ENCODE measurements around the gene SPTBN1.

SPTBN1 gene

DNA sequence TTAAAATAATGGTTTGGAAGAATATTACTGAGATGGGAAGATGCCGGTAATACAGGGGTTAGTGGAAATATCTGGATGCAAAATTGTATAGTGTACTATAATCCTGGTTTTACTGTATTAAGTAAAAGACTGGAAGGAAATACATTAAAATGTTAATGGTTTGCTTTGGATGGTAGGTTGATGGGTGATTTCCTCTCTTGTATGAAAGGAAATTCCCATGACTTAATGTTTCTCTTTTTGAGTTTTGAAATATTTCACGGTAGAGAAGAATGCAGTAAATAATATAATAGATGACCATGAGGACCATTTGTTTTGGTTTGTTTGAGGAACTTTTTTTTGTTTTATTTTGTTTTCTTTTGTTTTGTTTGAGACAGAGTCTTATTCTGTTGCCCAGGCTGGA, 8.2 kb downstream of the SPTBN1 start:
- Histone ChIP-seq H2BK120ac (ENCODE audit: low read depth, low read length) (no peak overlapping the region), H2AK5ac (ENCODE audit: low read depth, low read length) (no peak overlapping the region), H3K23ac (ENCODE audit: low read depth, low read length, poor library complexity) (no peak overlapping the region), H3K4me1 (ENCODE audit: control insufficient read depth in 2 of 2, insufficient read depth in 1 of 2, low read depth in 1 of 2, low read length in 2 of 2) (no peaks in the 10 kb centered on the region), H2AFZ (ENCODE audit: low read length) (no peak overlapping the region), H3K9ac (ENCODE audit: low read depth, low read length, poor library complexity) (no peak overlapping the region), H3K4me3 (ENCODE audit: low read length in 2 of 2) (no peak overlapping the region), H3K36me3 (replicated peaks in 1 of 2; ENCODE audit: control insufficient read depth in 2 of 2, insufficient read depth in 2 of 2, low read length in 2 of 2) (no peaks in the 10 kb centered on the region), H2BK12ac (ENCODE audit: low read length) (no peak overlapping the region), H3K14ac (ENCODE audit: low read length) (no peak overlapping the region), H4K8ac (ENCODE audit: low read depth, low read length) (no peak overlapping the region), H3K27ac (replicated peaks; ENCODE audit: low read length) (no peak overlapping the region), H3K4me2 (ENCODE audit: insufficient read depth, low read length, poor library complexity, severe bottlenecking) (no peak overlapping the region), H3K79me1 (ENCODE audit: low read depth, low read length) (no peaks in the 10 kb centered on the region), H3K9me3 (replicated peaks in 1 of 2; ENCODE audit: control insufficient read depth in 2 of 2, insufficient read depth in 1 of 2, low read depth in 1 of 2, low read length in 2 of 2) (no peaks in the 10 kb centered on the region), H2BK5ac (ENCODE audit: low read length) (no peak overlapping the region), H3K4ac (ENCODE audit: low read length) (no peak overlapping the region), H3K18ac (ENCODE audit: low read length) (no peak overlapping the region), H2BK15ac (ENCODE audit: low read length) (no peak overlapping the region), H3K27me3 (ENCODE audit: control insufficient read depth in 3 of 3, insufficient read depth in 3 of 3, low read depth in 1 of 3, low read length in 3 of 3) (no peaks in the 10 kb centered on the region), H4K91ac (ENCODE audit: low read depth, low read length, poor library complexity) (no peak overlapping the region)
- WGBS, 2 donors (ENCODE audit: extremely low coverage in 2 of 2, insufficient read length in 2 of 2, insufficient replicate concordance in 1 of 2), result no CpG with 5 or more reads among the region's 2 CpGs
- DNase-seq (ENCODE audit: low spot score), result no peak

DNA sequence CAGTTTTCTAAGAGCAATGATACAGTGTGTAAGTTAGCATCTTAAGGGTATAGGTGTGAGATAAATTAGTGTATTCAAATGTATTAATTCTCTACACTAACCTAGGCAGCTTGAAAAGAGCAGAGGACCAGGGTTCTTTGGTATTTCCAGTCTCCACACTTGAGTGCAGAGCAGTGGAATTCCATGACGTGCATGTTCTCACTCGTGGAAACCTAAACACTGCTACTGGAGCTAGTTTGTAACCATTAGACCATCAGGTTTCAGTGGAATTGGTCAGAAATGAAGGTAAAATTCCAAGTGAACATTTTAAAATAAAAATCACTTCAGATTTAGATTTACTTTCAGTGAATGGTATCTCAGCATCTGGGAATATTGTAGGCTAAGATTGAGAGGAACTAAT, 9.0 kb downstream of the SPTBN1 start:
- no peak overlapping the region for H4K8ac ChIP-seq (ENCODE audit: low read depth, low read length)
- no peaks in the 10 kb centered on the region for H3K79me1 ChIP-seq (ENCODE audit: low read depth, low read length)
- no peak overlapping the region for H3K23ac ChIP-seq (ENCODE audit: low read depth, low read length, poor library complexity)
- DNase-seq (ENCODE audit: low spot score), result no peak
- no peak overlapping the region for H2BK5ac ChIP-seq (ENCODE audit: low read length)
- WGBS, 2 donors (ENCODE audit: extremely low coverage in 2 of 2, insufficient read length in 2 of 2, insufficient replicate concordance in 1 of 2), result no CpG with 5 or more reads among the region's 2 CpGs
- no peaks in the 10 kb centered on the region for H3K4me1 ChIP-seq (ENCODE audit: control insufficient read depth in 2 of 2, insufficient read depth in 1 of 2, low read depth in 1 of 2, low read length in 2 of 2)
- H3K14ac ChIP-seq (ENCODE audit: low read length), result no peak overlapping the region
- H3K4me2 ChIP-seq (ENCODE audit: insufficient read depth, low read length, poor library complexity, severe bottlenecking), result no peak overlapping the region
- no peaks in the 10 kb centered on the region for H3K9me3 ChIP-seq (replicated peaks in 1 of 2; ENCODE audit: control insufficient read depth in 2 of 2, insufficient read depth in 1 of 2, low read depth in 1 of 2, low read length in 2 of 2)
- no peak overlapping the region for H3K9ac ChIP-seq (ENCODE audit: low read depth, low read length, poor library complexity)
- H2BK120ac ChIP-seq (ENCODE audit: low read depth, low read length), result no peak overlapping the region
- no peaks in the 10 kb centered on the region for H3K36me3 ChIP-seq (replicated peaks in 1 of 2; ENCODE audit: control insufficient read depth in 2 of 2, insufficient read depth in 2 of 2, low read length in 2 of 2)
- H3K27me3 ChIP-seq (ENCODE audit: control insufficient read depth in 3 of 3, insufficient read depth in 3 of 3, low read depth in 1 of 3, low read length in 3 of 3), result no peaks in the 10 kb centered on the region
- no peak overlapping the region for H2BK15ac ChIP-seq (ENCODE audit: low read length)
- H3K27ac ChIP-seq (replicated peaks; ENCODE audit: low read length), result no peak overlapping the region
- no peak overlapping the region for H4K91ac ChIP-seq (ENCODE audit: low read depth, low read length, poor library complexity)
- H3K4ac ChIP-seq (ENCODE audit: low read length), result no peak overlapping the region
- no peak overlapping the region for H3K18ac ChIP-seq (ENCODE audit: low read length)
- no peak overlapping the region for H2AFZ ChIP-seq (ENCODE audit: low read length)
- no peak overlapping the region for H2AK5ac ChIP-seq (ENCODE audit: low read depth, low read length)
- no peak overlapping the region for H3K4me3 ChIP-seq (ENCODE audit: low read length in 2 of 2)
- no peak overlapping the region for H2BK12ac ChIP-seq (ENCODE audit: low read length)

- Histone ChIP-seq H2AFZ (ENCODE audit: low read length) (no peak overlapping the region), H4K91ac (ENCODE audit: low read depth, low read length, poor library complexity) (no peak overlapping the region), H3K14ac (ENCODE audit: low read length) (no peak overlapping the region), H3K4me1 (ENCODE audit: control insufficient read depth in 2 of 2, insufficient read depth in 1 of 2, low read depth in 1 of 2, low read length in 2 of 2) (no peaks in the 10 kb centered on the region), H2BK120ac (ENCODE audit: low read depth, low read length) (no peak overlapping the region), H3K4me2 (ENCODE audit: insufficient read depth, low read length, poor library complexity, severe bottlenecking) (no peak overlapping the region), H2BK12ac (ENCODE audit: low read length) (no peak overlapping the region), H3K36me3 (replicated peaks in 1 of 2; ENCODE audit: control insufficient read depth in 2 of 2, insufficient read depth in 2 of 2, low read length in 2 of 2) (no peaks in the 10 kb centered on the region), H2AK5ac (ENCODE audit: low read depth, low read length) (no peak overlapping the region), H3K18ac (ENCODE audit: low read length) (no peak overlapping the region), H4K8ac (ENCODE audit: low read depth, low read length) (no peak overlapping the region), H3K9ac (ENCODE audit: low read depth, low read length, poor library complexity) (no peak overlapping the region), H2BK5ac (ENCODE audit: low read length) (no peak overlapping the region), H3K27ac (replicated peaks; ENCODE audit: low read length) (no peak overlapping the region), H3K79me1 (ENCODE audit: low read depth, low read length) (no peaks in the 10 kb centered on the region), H3K27me3 (ENCODE audit: control insufficient read depth in 3 of 3, insufficient read depth in 3 of 3, low read depth in 1 of 3, low read length in 3 of 3) (no peaks in the 10 kb centered on the region), H3K4me3 (ENCODE audit: low read length in 2 of 2) (no peak overlapping the region), H3K9me3 (replicated peaks in 1 of 2; ENCODE audit: control insufficient read depth in 2 of 2, insufficient read depth in 1 of 2, low read depth in 1 of 2, low read length in 2 of 2) (no peaks in the 10 kb centered on the region), H3K23ac (ENCODE audit: low read depth, low read length, poor library complexity) (no peak overlapping the region), H3K4ac (ENCODE audit: low read length) (no peak overlapping the region), H2BK15ac (ENCODE audit: low read length) (no peak overlapping the region)
- no peak for DNase-seq (ENCODE audit: low spot score)
- no CpG with 5 or more reads among the region's 4 CpGs for WGBS, 2 donors (ENCODE audit: extremely low coverage in 2 of 2, insufficient read length in 2 of 2, insufficient replicate concordance in 1 of 2)
These were observed 10.7 kb downstream of the SPTBN1 start for GRCh38 chr2:54466870-54467269.

DNA sequence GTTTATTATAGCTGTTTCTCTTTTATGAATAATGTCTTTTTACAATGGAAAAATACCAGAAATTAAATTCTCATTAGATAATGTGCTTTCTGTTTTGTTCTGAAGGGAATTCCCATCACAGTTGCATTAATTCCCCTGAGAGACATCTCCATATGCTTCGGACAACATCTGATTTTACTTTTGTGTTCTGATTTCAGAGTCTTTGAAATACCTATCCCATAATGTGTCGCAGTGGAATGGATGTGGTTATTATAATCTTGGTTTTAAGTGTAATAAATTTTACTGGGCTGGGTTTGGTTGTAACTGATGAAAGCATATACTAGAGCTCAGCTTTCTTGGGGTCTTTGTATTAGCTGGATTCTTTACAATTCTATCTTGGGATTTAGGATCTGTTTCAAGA, 12.5 kb downstream of the SPTBN1 start:
- Histone ChIP-seq H3K4me1 (ENCODE audit: control insufficient read depth in 2 of 2, insufficient read depth in 1 of 2, low read depth in 1 of 2, low read length in 2 of 2) (no peaks in the 10 kb centered on the region), H2BK15ac (ENCODE audit: low read length) (no peak overlapping the region), H3K9ac (ENCODE audit: low read depth, low read length, poor library complexity) (no peak overlapping the region), H2AFZ (ENCODE audit: low read length) (no peak overlapping the region), H3K4me2 (ENCODE audit: insufficient read depth, low read length, poor library complexity, severe bottlenecking) (no peak overlapping the region), H3K4me3 (ENCODE audit: low read length in 2 of 2) (no peak overlapping the region), H3K18ac (ENCODE audit: low read length) (no peak overlapping the region), H4K8ac (ENCODE audit: low read depth, low read length) (no peak overlapping the region), H3K23ac (ENCODE audit: low read depth, low read length, poor library complexity) (no peak overlapping the region), H2BK120ac (ENCODE audit: low read depth, low read length) (no peak overlapping the region), H2BK5ac (ENCODE audit: low read length) (no peak overlapping the region), H3K27ac (replicated peaks; ENCODE audit: low read length) (no peak overlapping the region), H2AK5ac (ENCODE audit: low read depth, low read length) (no peak overlapping the region), H3K14ac (ENCODE audit: low read length) (no peak overlapping the region), H3K4ac (ENCODE audit: low read length) (no peak overlapping the region), H2BK12ac (ENCODE audit: low read length) (no peak overlapping the region), H4K91ac (ENCODE audit: low read depth, low read length, poor library complexity) (no peak overlapping the region), H3K79me1 (ENCODE audit: low read depth, low read length) (no peaks in the 10 kb centered on the region), H3K36me3 (replicated peaks in 1 of 2; ENCODE audit: control insufficient read depth in 2 of 2, insufficient read depth in 2 of 2, low read length in 2 of 2) (no peaks in the 10 kb centered on the region), H3K27me3 (ENCODE audit: control insufficient read depth in 3 of 3, insufficient read depth in 3 of 3, low read depth in 1 of 3, low read length in 3 of 3) (no peaks in the 10 kb centered on the region), H3K9me3 (replicated peaks in 1 of 2; ENCODE audit: control insufficient read depth in 2 of 2, insufficient read depth in 1 of 2, low read depth in 1 of 2, low read length in 2 of 2) (no peaks in the 10 kb centered on the region)
- no CpG with 5 or more reads among the region's 2 CpGs for WGBS, 2 donors (ENCODE audit: extremely low coverage in 2 of 2, insufficient read length in 2 of 2, insufficient replicate concordance in 1 of 2)
- no peak for DNase-seq (ENCODE audit: low spot score)
